Ishikawa (cell line): ENCODE results near the gene DOC2A.

Source experiments
- CEBPB ChIP-seq: IDR thresholded peaks from 2 replicates; pipeline ENCODE4 v1.6.1; 2012
- EP300 ChIP-seq: IDR thresholded peaks from 2 replicates; pipeline ENCODE4 v1.6.1; 2012; ENCODE audit warnings: borderline replicate concordance
- FOXM1 ChIP-seq: IDR thresholded peaks from 2 replicates; pipeline ENCODE4 v1.6.1; 2012; ENCODE audit warnings: low read depth, borderline replicate concordance
- RAD21 ChIP-seq: IDR thresholded peaks from 2 replicates; pipeline ENCODE4 v1.6.1; 2012; ENCODE audit warnings: low read depth
- TCF12 ChIP-seq: IDR thresholded peaks from 2 replicates; pipeline ENCODE4 v1.6.1; 2012; ENCODE audit warnings: low read depth
- TEAD4 ChIP-seq: IDR thresholded peaks from 2 replicates; pipeline ENCODE4 v1.6.1; 2012
- YY1 ChIP-seq: IDR thresholded peaks from 2 replicates; pipeline ENCODE4 v1.6.1; 2012; ENCODE audit warnings: low read depth
- TF ChIP-seq, protein P1 (sequence below): IDR thresholded peaks from 2 replicates; pipeline ENCODE4 v1.6.1; 2012
- TF ChIP-seq, protein P2 (sequence below): IDR thresholded peaks from 2 replicates; pipeline ENCODE4 v1.6.1; 2012; ENCODE audit warnings: low read depth, mild to moderate bottlenecking
- TF ChIP-seq, protein P3 (sequence below): IDR thresholded peaks from 2 replicates; pipeline ENCODE4 v1.6.1; 2012

DNA sequence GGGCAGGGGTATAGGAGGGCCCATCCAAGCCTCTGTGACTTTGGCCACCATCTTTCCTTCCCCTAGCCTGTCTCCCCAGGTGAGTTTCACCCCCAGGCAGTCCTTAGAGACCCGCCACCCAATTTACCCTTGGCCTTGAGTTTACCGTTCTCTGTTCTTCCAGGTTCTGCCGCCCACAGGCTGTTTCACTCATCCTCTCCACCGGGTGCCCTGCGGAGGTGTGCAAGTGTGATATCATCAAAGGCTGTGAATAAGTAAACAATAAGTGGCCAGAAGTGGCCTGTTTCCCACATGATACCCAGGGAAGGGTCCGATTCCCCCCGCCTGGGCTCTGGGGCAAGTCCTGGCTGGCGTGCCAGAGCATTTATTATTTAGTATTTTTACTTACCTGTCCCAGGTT lies 35.4 kb upstream of the DOC2A start:
- TF ChIP-seq, protein P1, sequence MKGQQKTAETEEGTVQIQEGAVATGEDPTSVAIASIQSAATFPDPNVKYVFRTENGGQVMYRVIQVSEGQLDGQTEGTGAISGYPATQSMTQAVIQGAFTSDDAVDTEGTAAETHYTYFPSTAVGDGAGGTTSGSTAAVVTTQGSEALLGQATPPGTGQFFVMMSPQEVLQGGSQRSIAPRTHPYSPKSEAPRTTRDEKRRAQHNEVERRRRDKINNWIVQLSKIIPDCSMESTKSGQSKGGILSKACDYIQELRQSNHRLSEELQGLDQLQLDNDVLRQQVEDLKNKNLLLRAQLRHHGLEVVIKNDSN, result no peak
- TF ChIP-seq, protein P2, sequence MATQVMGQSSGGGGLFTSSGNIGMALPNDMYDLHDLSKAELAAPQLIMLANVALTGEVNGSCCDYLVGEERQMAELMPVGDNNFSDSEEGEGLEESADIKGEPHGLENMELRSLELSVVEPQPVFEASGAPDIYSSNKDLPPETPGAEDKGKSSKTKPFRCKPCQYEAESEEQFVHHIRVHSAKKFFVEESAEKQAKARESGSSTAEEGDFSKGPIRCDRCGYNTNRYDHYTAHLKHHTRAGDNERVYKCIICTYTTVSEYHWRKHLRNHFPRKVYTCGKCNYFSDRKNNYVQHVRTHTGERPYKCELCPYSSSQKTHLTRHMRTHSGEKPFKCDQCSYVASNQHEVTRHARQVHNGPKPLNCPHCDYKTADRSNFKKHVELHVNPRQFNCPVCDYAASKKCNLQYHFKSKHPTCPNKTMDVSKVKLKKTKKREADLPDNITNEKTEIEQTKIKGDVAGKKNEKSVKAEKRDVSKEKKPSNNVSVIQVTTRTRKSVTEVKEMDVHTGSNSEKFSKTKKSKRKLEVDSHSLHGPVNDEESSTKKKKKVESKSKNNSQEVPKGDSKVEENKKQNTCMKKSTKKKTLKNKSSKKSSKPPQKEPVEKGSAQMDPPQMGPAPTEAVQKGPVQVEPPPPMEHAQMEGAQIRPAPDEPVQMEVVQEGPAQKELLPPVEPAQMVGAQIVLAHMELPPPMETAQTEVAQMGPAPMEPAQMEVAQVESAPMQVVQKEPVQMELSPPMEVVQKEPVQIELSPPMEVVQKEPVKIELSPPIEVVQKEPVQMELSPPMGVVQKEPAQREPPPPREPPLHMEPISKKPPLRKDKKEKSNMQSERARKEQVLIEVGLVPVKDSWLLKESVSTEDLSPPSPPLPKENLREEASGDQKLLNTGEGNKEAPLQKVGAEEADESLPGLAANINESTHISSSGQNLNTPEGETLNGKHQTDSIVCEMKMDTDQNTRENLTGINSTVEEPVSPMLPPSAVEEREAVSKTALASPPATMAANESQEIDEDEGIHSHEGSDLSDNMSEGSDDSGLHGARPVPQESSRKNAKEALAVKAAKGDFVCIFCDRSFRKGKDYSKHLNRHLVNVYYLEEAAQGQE, result no peak
- TF ChIP-seq CEBPB (no peak), YY1 (no peak), EP300 (no peak), RAD21 (no peak), FOXM1 (no peak), TCF12 (no peak), TEAD4 (no peak)
- TF ChIP-seq, protein P3, sequence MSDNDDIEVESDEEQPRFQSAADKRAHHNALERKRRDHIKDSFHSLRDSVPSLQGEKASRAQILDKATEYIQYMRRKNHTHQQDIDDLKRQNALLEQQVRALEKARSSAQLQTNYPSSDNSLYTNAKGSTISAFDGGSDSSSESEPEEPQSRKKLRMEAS, result no peak
